ENCODE measurements around the gene CDH13. TPM values are rescaled to one million over a fixed set of nuclear protein-coding genes. Genes with fewer than 3 reads are reported as not detected.

Gene CDH13
- total RNA-seq, 4 donors from 2014 or later = 5.8 to 36.7 (median 20.4) TPM

DNA sequence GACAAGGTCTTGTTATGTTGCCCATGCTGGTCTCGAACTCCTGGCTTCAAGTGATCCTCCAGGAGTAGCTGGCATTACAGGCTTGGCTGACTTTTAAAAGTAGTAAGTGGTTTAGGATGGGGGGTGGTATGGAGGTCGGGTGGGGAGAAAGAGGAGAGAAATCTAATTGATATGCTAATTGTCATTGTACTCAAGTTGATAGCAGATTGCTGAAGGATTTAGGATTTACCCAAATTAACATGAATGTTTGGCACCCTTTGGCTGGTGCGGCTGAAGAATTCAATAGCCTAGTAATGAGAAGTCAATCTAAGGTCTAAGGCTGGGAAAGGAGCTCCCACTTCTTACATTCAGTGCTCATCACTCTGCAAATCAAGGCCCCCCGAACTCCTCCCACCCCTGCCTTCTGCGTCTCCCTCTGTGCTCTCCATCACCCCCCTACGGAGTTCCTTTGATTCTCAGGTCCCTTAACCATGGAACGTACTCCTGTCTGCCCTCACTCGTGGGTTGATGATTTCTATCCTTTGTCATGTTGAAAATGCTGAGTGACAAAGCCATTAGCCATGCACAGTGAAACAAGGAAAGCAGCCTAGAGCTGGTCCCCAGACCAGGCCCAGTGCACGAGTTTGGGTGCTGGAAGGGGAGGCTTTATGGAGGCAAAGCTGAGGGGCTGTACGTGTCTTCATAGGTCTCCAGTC lies 17.3 kb downstream of the CDH13 start:
- Histone ChIP-seq H3K27ac (no peak overlapping the region), H3K9me3 (no peaks in the 10 kb centered on the region), H3K27me3 (no peaks in the 10 kb centered on the region), H3K4me1 (peaks cover 25 to 34% of the 10 kb centered on the region in 2 donors), H3K4me3 (no peak overlapping the region), H3K36me3 (no peaks in the 10 kb centered on the region)
- DNase-seq (no peak), ATAC-seq (no peak)
- TF ChIP-seq, protein P1, sequence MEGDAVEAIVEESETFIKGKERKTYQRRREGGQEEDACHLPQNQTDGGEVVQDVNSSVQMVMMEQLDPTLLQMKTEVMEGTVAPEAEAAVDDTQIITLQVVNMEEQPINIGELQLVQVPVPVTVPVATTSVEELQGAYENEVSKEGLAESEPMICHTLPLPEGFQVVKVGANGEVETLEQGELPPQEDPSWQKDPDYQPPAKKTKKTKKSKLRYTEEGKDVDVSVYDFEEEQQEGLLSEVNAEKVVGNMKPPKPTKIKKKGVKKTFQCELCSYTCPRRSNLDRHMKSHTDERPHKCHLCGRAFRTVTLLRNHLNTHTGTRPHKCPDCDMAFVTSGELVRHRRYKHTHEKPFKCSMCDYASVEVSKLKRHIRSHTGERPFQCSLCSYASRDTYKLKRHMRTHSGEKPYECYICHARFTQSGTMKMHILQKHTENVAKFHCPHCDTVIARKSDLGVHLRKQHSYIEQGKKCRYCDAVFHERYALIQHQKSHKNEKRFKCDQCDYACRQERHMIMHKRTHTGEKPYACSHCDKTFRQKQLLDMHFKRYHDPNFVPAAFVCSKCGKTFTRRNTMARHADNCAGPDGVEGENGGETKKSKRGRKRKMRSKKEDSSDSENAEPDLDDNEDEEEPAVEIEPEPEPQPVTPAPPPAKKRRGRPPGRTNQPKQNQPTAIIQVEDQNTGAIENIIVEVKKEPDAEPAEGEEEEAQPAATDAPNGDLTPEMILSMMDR (IDR thresholded peaks at IDR 0.05 in 4 of 5, conservative IDR thresholded peaks at IDR 0.05 in 1 of 5) = no peak
- TF ChIP-seq POLR2A (IDR thresholded peaks at IDR 0.05) = no peak
- in situ Hi-C loops (cut with MboI; ENCODE audit: low sequenced_read_pairs in 4 of 4) (no loop called here), intact Hi-C loops (cut with DNase I; ENCODE audit: low total_unique reads) (no loop called here)

DNA sequence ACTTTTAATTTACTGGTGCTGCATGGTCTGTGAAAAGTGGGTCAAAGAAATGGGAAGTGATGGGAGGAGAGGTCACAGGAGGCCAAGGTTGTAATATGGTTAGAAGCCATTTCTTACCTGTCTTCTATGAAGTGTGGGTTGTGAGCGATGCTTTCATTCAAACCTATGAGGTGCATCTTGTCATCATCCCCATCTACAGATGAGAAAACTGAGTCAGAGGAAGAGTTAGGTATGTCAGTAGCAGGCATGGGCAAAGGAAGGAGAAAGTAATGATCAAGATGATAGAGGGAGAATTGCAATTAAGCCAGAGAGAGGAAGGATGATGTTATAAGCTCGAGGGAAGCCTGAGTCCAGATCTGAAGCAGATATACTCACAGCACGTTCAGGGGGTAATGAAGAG lies 19.7 kb downstream of the CDH13 start:
- no peaks in the 10 kb centered on the region for H3K27me3 ChIP-seq
- DNase-seq (no peak), ATAC-seq (no peak)
- no peaks in the 10 kb centered on the region for H3K36me3 ChIP-seq
- no peak overlapping the region for H3K27ac ChIP-seq
- in situ Hi-C loops (cut with MboI; ENCODE audit: low sequenced_read_pairs in 4 of 4) (no loop called here), intact Hi-C loops (cut with DNase I; ENCODE audit: low total_unique reads) (no loop called here)
- H3K9me3 ChIP-seq = no peaks in the 10 kb centered on the region
- no peak for TF ChIP-seq POLR2A (IDR thresholded peaks at IDR 0.05)
- TF ChIP-seq, protein P1 (IDR thresholded peaks at IDR 0.05 in 4 of 5, conservative IDR thresholded peaks at IDR 0.05 in 1 of 5) = no peak
- H3K4me1 ChIP-seq = peaks cover 17 to 35% of the 10 kb centered on the region in 2 donors
- H3K4me3 ChIP-seq = no peak overlapping the region

DNA sequence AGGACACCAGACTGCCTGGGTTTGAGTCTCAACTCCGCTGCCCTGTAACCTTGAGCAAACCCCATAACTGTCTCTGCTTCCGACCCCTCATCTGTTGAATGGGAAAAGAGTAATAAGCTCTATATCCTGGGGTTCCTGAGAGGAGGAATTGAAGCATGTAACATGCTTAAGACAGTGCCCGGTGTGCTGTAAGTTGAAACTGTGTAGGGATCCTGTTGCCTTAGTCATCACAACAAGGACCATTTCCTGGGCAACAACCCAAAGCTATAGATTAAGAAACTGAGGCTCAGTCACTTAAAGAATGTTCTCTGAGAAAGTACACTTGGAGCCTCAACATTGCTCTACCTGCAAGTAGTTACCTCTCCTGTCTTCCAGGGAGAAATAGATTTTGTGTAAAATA lies 23.0 kb downstream of the CDH13 start:
- intact Hi-C loops (cut with DNase I; ENCODE audit: low total_unique reads) (no loop called here), in situ Hi-C loops (cut with MboI; ENCODE audit: low sequenced_read_pairs in 4 of 4) (no loop called here)
- no peak for DNase-seq
- ATAC-seq = no peak
- TF ChIP-seq, protein P1 (IDR thresholded peaks at IDR 0.05 in 4 of 5, conservative IDR thresholded peaks at IDR 0.05 in 1 of 5) = no peak
- TF ChIP-seq POLR2A (IDR thresholded peaks at IDR 0.05) = no peak
- H3K36me3 ChIP-seq = no peaks in the 10 kb centered on the region
- H3K9me3 ChIP-seq = no peaks in the 10 kb centered on the region
- no peak overlapping the region for H3K4me3 ChIP-seq
- H3K27ac ChIP-seq = no peak overlapping the region
- no peaks in the 10 kb centered on the region for H3K27me3 ChIP-seq
- H3K4me1 ChIP-seq = peaks cover 36 to 50% of the 10 kb centered on the region in 2 donors

DNA sequence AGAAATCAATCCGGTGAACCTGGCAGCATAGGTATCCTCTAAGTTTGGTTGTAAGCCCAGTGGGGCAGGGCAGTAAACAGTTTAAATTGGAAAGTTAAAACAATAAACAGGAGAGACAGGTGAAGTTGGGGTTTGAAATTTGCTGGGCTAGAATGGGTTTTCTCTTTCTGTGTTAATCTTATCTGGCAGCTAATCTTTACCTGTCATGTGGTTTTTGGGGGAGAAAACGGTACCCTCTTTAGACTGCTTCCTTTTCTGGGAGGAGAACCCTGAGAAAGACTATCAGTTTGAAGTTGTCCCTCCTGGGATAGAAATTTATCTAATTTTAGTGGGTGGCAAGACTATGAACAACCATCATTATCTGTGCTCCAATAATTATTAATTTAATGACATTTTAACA lies 24.0 kb downstream of the CDH13 start:
- DNase-seq = no peak
- Histone ChIP-seq H3K4me1 (peaks cover 46 to 60% of the 10 kb centered on the region in 2 donors), H3K27ac (peak overlapping the region in 3 of 4 donors; percentile 22 to 92 (median 73)), H3K4me3 (no peak overlapping the region), H3K36me3 (no peaks in the 10 kb centered on the region), H3K27me3 (no peaks in the 10 kb centered on the region), H3K9me3 (no peaks in the 10 kb centered on the region)
- ATAC-seq = no peak
- in situ Hi-C loops (cut with MboI; ENCODE audit: low sequenced_read_pairs in 4 of 4) (no loop called here), intact Hi-C loops (cut with DNase I; ENCODE audit: low total_unique reads) (no loop called here)
- TF ChIP-seq, protein P1 (IDR thresholded peaks at IDR 0.05 in 4 of 5, conservative IDR thresholded peaks at IDR 0.05 in 1 of 5) = no peak
- TF ChIP-seq POLR2A (IDR thresholded peaks at IDR 0.05) = no peak
